Midbrain (tissue), 1 donor: Measurements from ENCODE around the gene MLLT3.
A peak's percentile ranks its signal among the peaks of the same experiment; 100 is the strongest.
"Not testable (repeated sequence)": the region's sequence is repeated elsewhere in the genome, so short reads cannot be mapped to it uniquely, and the experiment has no call there.

Experiments
- DNase-seq: peaks from one replicate; lab custom pipeline; 2025; lab: John Stamatoyannopoulos, UW

The MLLT3 gene

DNA sequence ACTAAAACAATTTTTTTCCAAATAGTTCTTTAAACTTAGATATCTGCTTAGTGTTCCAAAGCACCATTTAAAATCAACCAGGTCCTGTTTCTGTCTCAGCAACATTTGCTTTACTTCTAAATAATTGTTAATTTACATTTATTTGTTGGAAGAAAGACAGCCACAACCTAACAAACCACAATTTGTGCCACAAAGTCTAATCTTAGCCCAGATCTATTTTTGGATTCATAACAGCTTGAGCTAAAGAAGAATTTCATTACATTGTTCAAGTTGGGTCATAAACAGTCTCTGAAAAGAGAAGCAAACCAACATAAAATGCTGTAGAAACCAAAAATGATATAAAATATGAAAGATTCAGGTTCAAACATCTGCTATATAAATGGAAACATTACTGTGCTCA is 24.4 kb downstream of the MLLT3 start:
- DNase-seq = no peak

DNA sequence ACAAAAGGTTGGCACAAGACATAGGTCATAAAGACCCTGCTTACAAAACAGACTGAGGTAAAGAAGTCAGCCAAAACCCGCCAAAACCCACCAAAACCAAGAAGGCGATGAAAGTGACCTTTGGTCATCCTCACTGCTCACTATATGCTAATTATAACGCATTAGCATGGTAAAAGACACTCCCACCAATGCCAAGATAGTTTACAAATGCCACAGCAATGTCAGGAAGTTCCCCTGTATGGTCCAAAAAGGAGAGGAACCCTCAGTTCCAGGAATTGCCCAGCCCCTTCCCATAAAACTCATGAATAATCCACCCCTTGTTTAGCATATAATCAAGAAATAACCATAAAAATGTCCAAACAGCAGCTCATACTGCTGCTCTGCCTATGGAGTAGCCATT is 27.7 kb downstream of the MLLT3 start:
- DNase-seq = no peak

DNA sequence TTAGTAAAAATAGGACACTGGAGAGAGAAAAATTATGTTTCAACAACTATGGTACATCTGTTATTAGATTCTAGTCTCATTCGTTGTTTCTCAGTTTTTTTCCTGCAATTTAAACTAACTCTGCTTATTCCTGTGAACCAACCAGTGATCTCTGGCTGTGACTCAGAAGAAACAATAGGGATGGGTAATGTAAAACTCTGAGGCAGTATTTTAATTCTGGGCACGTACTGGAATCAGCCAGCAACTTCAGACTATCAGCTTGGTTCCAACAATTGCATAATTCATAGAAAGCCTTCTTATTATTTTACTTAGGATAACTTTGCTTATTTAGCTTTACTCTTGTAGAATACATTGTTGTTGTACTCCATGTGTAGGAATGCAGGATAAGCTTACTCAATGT is 28.8 kb downstream of the MLLT3 start:
- peak; percentile 39 for DNase-seq

DNA sequence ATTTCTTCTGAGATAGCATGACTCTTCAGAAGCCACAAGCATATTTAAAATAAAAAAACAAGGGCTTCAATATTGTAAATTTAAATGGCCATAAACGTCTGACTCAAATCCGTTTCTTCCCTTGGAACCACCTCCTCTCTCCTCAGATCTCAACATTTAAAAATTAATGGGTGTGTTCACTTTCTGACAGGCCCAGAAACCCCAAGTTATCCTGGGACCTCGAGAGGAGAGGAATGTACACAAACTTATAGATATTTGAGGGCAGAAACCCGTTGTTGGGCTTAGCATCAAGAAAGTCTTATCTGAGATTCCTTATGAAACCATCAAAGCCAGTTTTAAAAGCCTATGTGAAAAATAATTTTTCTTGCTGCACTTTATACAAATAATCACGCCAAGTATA is 29.2 kb downstream of the MLLT3 start:
- no peak for DNase-seq

DNA sequence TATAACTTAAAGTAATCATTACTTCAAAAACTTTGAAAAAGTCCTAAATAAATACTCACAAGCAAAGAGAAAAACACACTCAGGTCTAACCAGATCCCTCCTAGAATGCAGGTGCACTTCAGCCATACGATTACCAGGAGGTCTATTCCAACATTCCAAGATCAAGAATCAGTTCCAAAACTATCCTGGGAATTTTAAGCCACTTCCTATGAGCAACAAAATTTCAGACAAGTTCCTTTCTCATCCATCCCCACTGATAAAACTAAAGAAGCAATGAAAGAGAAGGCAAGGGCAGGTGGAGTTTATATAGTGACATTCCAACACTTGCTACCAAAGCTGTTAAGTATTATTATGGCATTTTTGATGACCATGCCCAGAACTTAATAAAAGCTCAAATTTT is 29.6 kb downstream of the MLLT3 start:
- no peak for DNase-seq

DNA sequence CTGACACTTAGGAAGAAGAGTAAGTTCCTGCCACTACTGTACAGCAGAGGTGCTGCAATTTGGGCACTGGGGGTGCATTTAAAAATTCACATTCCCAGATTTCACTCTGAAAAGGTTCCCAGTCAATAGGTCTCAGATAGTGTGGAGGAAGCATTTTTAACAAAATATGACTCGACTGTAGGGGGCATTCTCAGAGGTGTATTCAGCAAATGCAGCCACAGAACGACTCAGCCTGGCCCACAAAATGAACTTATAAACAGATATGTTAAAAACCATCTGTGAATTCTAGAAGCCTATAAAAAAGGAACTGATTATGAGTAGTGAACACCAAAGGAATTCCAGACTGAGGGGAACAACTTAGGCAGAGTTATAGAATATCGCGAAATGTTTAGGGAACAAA is 31.1 kb downstream of the MLLT3 start:
- DNase-seq = no peak

DNA sequence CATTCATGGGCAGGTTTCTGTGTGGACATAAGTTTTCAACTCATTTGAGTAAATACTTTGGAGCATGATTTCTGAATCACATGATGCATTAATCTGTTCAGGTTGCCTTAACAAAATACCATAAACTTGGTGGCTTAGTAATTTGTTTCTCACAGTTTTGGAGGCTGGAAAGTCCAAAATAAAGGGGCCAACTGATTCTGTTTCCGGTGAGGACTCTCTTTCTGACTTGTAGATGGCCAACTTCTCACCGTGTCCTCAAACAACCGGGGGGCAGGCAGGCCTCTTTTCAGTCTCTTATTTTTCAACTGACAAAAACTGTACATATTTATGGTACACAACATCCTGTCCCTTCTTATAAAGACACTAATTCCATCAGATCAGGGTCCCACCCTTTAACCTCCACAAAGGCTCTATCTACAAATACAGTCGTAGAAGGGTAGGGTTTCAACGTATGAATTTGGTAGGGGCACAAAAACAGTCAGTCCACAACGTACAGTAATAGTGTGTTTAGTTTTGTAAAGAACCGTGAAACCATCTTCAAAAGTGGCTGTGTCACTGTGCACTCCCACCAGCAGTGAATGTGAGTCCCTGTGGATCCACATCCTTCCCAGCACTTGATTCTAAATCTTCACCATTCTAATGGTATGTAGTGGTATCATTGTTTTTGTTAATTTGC is 37.2 kb downstream of the MLLT3 start:
- no peak for DNase-seq

DNA sequence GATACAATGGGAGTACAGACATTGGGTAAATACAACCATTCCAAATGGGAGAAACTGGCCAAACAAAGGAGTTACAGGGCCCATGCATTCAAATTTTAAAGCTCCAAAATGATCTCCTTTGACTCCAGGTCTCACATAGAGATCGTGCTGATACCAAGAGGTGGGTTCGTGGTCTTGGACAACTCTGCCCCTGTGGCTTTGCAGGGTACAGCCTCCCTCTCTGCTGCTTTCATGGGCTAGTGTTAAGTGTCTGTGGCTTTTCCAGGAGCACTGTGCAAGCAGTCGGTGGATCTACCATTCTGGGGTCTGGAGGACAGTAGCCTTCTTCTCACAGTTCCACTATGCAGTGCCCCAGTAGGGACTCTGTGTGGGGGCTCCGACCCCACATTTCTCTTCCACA is 39.2 kb downstream of the MLLT3 start:
- DNase-seq = not testable (repeated sequence)

DNA sequence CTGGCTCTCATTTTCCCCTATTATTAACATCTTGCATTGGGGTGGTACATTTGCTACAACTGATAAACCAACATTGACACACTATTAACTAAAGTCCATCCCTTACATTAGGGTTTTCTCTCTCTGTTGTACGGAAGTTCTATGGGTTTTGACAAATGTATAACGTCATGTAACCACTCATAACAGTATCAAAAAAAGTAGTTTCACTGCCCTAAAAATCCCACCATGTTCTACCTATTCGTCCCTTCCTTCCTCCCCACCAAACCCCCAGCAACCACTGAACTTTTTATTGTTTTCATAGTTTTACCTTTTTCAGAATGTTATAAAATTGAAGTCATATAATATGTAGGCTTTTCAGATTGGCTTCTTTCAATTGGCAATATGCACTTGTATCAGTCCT is 40.1 kb downstream of the MLLT3 start:
- no peak for DNase-seq

DNA sequence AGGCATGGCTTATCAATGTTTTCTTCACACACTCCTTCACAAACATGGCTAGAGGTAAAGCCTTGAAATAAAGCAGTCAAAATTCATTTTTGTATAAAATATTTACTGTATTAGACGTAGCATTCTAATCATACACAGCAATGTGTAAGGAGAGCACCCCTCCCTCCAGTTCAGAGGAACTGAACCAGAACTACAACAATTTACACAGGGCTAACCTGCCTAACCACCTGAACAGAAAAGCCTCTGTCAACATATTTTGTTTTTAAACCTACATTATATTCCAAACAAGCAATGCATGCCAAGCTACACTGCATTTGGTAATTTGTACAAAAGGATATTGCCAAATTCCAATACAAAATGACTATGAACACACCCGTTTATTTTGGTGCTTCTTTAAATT is 41.6 kb downstream of the MLLT3 start:
- no peak for DNase-seq

DNA sequence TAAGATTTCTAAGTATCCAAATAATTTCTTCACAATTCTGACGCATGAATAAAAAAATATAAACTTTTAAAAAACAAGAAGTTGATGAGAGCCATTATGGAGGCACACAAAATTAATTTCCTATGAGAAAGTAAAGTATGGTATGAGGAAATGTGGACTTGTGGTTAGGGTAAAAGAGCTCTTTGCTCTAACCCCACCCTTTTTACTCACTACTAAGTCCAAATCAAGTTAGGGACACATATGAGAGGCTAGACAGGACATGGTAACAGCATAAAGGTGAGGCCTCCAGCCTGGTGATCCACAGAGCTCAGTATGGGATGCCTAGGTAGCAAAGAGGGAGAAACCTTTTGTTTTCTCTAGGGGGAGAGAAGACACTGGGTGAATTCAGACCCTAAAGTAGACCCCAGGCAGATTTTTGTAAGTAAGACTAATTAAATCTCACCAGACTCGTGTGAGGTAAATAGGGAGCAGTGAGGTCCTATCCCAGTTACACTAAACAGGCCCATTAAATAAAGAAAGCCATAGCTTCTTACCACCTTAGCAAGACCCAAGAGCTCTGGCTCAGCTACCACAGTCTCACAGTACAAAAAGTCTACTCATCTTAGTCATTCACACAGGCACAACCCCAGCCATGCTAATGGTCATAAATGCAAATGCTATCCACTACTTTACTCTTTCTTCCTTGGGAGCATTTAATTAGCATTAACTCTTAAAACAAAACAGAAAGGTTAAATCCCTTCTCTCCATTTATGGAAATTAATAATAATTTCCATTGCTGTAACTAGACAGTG is 42.6 kb downstream of the MLLT3 start:
- DNase-seq = no peak

DNA sequence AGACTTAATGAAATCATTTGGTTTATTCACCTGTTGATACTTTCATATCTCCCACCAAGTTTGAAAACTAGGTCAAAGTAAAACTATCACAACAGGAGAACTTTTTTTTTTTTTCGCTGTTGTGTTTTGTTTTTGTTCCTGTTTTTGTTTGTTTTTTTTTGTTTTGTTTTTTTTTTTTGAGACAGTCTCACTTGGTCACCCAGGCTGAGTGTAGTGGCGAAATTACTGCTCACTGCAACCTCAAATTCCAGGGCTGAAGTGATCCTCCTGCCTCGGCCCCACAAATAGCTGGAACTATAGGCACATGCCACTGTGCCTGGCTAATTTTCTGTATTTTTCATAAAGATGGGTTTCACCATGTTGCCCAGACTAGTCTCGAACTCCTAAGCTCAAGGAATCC is 49.3 kb downstream of the MLLT3 start:
- no peak for DNase-seq

DNA sequence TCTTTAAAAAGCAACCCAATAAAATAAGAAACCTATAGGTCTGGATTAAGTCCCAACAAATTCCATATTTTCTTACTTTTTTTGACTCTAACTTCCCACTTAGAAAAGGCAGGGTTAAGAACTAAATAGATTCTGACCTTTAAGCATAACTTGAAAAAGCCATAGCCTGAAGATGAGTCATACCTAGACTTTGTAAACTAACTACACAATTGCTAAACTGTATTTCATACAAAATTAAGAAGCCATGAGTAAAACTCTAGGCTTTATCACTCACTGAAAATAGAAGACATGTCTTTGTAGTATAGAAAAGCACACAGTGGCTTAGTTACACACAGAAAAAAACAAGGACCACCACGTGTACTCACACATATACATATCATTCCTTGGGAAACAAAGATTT is 51.5 kb downstream of the MLLT3 start:
- no peak for DNase-seq

DNA sequence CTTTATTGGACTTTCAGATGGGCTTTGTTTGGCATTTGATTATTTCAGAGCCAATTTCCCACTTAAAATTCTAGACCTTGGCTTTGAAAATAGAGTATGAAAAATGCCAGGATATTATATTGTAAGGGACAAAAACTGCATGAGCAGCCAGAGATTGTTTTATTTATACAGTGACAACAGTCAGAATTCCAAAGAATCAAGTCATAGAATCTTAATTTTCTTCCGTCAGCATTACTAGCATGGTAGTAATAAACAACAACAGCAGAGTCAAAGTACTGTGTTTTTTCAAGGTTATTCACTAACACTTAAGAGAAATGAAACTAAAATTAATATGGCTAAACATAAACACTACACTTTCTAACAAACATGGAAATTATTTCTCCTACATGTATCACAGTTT is 52.2 kb downstream of the MLLT3 start:
- DNase-seq = no peak

DNA sequence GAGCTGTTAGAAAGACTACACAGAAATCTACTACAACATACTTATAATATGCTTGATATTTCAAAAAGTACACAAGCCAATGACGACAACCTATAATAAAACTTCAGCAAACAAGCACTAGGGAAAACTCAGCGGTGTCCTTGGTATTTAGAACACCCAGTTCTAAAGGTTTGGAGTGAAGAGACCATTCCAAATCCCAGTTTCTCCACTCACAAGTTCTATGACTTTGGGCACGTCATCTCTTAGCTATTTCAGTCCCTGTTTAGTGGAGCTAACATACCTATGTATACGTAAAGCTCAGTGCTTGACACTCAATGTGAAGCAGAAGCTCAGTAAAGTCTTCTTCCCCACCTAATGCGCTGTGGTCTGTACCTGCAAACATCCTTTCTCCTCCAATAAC is 52.8 kb downstream of the MLLT3 start:
- DNase-seq = no peak

DNA sequence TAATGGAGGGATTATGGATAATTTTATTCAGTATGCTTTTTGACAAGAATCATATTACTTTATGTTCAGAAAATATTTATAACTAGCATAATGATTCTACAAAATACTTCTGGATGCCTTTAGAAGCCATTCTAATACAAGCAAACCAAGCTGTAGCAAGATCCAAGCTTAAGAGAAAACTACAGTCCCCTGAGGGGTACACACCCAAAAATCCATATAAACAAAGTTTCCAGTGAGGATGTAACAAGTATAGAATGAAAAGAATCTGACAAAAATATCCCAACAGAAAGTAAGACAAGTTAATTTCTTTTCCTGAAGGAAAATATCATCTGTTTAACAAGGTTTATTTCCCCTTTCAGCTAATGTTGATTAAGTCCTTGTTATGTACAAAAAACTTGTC is 53.9 kb downstream of the MLLT3 start:
- DNase-seq = no peak

DNA sequence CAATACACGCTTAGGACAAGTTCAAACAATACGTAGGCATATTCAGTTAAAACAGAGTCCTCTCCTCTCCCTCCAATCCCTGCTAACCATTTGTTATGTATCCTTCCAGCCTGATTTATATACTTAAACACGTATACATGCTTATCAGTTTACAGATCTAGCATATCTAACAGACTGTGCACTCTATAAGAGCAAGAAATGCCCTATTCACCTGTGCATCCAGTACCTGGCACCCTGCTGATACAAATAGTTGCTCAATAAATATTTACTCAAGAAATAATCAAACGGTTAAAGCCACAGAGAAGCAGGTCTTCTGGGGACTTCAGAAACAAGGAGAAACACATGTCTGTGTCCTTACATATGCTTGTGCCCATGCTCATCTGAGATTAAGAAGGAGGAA is 55.9 kb downstream of the MLLT3 start:
- DNase-seq = no peak

DNA sequence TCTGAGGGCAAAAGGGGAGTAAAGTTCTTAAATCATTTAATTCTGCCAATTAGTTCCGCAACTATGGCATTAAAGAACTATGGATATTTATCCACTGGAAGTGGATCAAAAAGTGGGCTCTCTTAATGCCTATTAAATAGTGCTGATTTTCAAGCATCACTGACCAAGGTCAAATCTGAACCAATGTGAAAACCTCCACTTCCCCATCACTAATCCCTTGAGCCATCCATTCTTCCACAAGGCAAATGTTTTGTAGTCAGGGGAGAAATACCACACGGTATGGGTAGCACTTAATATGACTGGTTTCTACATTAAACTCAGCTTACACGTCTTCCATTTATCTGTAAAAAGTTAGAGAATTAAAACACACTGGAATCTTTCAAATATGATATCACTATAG is 57.6 kb downstream of the MLLT3 start:
- no peak for DNase-seq

DNA sequence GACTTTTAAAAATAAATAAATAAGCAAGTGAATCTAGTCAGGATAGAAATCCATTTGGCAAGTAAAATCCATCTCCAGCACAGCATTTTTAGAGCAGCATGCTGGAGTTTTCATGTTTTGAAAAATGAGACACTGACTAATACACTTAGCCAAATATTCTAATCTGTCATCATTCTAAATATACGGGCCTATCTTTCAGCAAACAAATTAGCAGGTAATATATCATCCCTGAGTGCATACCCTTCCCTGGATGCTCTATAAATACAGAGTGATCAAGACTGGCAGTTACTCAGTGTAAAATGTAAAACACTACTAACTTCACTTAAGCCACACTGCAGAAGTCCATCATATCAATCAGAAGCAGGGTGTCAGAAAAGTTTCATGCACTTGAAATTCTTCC is 58.4 kb downstream of the MLLT3 start:
- DNase-seq = no peak

DNA sequence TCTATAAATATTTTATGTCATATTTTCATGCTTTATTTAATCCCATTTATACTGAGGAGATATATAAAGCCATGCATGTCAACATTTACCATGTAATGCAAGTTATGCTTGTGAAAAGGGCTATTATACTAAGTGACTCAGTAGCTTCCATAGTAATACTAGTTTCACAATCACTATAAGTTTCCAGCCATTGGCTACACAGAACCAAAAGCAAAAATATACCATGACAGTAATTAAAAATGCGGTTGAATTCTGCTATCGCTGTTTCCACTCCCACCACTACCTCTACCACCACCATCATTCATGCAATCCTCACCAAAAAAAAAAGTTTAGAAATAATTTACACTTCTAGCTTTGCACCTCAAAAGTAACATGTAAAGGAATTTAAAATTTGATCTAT is 60.2 kb downstream of the MLLT3 start:
- DNase-seq = no peak

DNA sequence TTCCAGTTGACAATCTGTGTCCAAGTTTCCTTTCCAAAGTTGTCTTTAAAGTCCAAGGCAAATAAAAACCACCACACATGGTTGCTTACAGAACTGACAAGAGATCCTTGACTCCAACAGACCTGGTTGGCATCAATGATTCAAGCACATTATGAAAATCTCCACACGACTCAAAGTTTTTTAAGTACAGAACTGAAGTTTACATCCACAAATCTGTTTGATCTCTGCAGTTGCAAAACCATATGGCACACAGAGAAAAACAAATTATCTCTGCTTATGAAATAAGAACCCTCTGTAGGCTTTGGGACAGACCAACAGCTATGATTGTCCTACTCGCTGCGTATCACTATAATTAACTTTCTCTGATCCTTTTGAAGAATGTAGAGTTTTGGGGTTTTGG is 60.8 kb downstream of the MLLT3 start:
- DNase-seq = no peak

DNA sequence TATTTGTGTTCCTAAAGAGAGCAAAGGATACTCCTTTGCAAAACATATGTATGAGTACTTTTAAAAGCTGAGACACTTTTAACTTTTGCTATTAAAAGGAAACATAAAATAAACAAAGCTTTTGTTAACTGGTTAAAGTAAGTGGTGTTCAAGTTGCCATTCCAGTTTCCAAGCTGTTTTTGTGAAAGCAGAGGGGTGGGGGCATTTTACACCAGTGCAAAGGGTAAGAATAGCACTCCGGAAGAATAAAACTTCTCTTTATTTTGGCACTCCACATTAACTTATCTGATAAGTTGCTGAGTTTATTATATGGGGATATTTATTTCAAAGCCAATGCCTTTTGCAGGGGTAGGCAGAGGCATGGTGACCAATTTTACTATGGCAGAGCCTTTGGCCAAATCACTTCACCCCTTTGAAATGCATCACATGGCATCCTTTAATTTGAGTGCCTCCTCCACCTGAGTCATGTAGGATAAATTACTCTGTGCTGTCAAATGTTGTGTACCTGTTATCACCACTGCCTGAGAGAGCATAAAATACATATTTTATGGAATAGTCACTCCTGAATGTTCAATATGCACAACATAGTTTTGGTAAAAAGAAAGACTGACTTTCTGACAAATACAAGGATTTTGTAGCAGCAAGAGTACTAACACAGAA is 62.9 kb downstream of the MLLT3 start:
- no peak for DNase-seq

DNA sequence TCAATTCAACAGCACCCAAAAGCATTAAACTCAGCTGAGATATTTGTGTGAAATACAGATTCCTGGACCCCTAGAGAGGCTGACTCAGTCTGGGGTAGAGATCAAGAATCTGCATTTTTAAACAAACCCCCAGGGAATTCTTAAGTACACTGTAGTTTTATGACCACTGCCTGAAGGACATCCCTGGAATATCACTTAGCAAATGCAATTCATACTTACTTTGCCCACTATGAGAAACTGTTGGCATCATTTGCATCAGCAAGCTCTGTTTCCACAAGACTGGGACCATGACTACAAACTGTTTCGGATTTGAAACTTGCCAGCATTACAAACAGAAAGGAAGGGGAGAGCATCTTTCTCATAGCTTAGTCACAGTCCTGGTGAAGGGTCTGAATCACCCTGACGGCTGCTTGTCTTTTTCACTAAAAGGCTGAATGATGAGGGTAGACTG is 63.7 kb downstream of the MLLT3 start:
- DNase-seq = no peak
